ENCODE measurements around the gene CDON.

CDON gene

GRCh38 chr11:126063507-126063852 is 814 bp upstream of the CDON start:
- TF ChIP-seq EP300 (IDR thresholded peaks at IDR 0.05; ENCODE audit: borderline replicate concordance) (no peak), CEBPB (IDR thresholded peaks at IDR 0.05) (no peak), ZBTB7A (IDR thresholded peaks at IDR 0.05; ENCODE audit: low read depth) (no peak), RAD21 (IDR thresholded peaks at IDR 0.05; ENCODE audit: low read depth) (no peak), EGR1 (IDR thresholded peaks at IDR 0.05) (no peak), TAF1 (IDR thresholded peaks at IDR 0.05; ENCODE audit: low read depth) (no peak), MAX (IDR thresholded peaks at IDR 0.05) (no peak), CREB1 (IDR thresholded peaks at IDR 0.05; ENCODE audit: low read depth) (no peak), FOXM1 (IDR thresholded peaks at IDR 0.05; ENCODE audit: borderline replicate concordance, low read depth) (no peak), TCF12 (IDR thresholded peaks at IDR 0.05; ENCODE audit: low read depth) (no peak), NFIC (IDR thresholded peaks at IDR 0.05) (no peak), REST (IDR thresholded peaks at IDR 0.05; ENCODE audit: low read depth) (no peak)

- TF ChIP-seq EP300 (IDR thresholded peaks at IDR 0.05; ENCODE audit: borderline replicate concordance), result no peak
- peak; percentile 67 for TF ChIP-seq RAD21 (IDR thresholded peaks at IDR 0.05; ENCODE audit: low read depth)
- TF ChIP-seq MAX (IDR thresholded peaks at IDR 0.05), result 0 out of 2 replicates have a peak, but pooled peaks have one; percentile 10
Measured at GRCh38 chr11:126061707-126062678, 673 bp downstream of the CDON start.

- TF ChIP-seq TEAD4 (IDR thresholded peaks at IDR 0.05), result no peak
- no peak for TF ChIP-seq CEBPB (IDR thresholded peaks at IDR 0.05)
Measured at GRCh38 chr11:126060757-126061171, 1.9 kb downstream of the CDON start.

GRCh38 chr11:126059238-126059781 is 3.4 kb downstream of the CDON start:
- TF ChIP-seq EP300 (IDR thresholded peaks at IDR 0.05; ENCODE audit: borderline replicate concordance) (no peak), TAF1 (IDR thresholded peaks at IDR 0.05; ENCODE audit: low read depth) (no peak), ZBTB7A (IDR thresholded peaks at IDR 0.05; ENCODE audit: low read depth) (no peak), RAD21 (IDR thresholded peaks at IDR 0.05; ENCODE audit: low read depth) (no peak), NFIC (IDR thresholded peaks at IDR 0.05) (no peak)

- TF ChIP-seq CEBPB (IDR thresholded peaks at IDR 0.05) (no peak), CREB1 (IDR thresholded peaks at IDR 0.05; ENCODE audit: low read depth) (no peak), USF1 (IDR thresholded peaks at IDR 0.05) (no peak), YY1 (IDR thresholded peaks at IDR 0.05; ENCODE audit: low read depth) (no peak), EGR1 (IDR thresholded peaks at IDR 0.05) (no peak), MAX (IDR thresholded peaks at IDR 0.05) (no peak), NFIC (IDR thresholded peaks at IDR 0.05) (no peak)
Measured at GRCh38 chr11:126058105-126058874, 4.4 kb downstream of the CDON start.

GRCh38 chr11:126054882-126055281 is 7.8 kb downstream of the CDON start:
- TF ChIP-seq ZBTB7A (IDR thresholded peaks at IDR 0.05; ENCODE audit: low read depth), result no peak
- no peak for TF ChIP-seq CREB1 (IDR thresholded peaks at IDR 0.05; ENCODE audit: low read depth)
- no peak for TF ChIP-seq REST (IDR thresholded peaks at IDR 0.05; ENCODE audit: low read depth)
- TF ChIP-seq USF1 (IDR thresholded peaks at IDR 0.05), result no peak
- no peak for TF ChIP-seq EP300 (IDR thresholded peaks at IDR 0.05; ENCODE audit: borderline replicate concordance)

Data from Ishikawa (cell line).